GM12878 (cell line): ENCODE measurements around the gene CACHD1. TPM values are rescaled to one million over a fixed set of nuclear protein-coding genes. Genes with fewer than 3 reads are reported as not detected.

Source experiments
- ATAC-seq: fragments of 200-7000 bp; cut with Tn5 transposase; 3 replicates; pipeline ENCODE4 v1.9.1; 2020; ENCODE audit warnings: mild to moderate bottlenecking, moderate library complexity
- BruUV-seq: library from RNA; stranded (reverse); fragments of 400-500 nt; replicated peaks from 2 replicates; lab custom pipeline; 2021; lab: Mats Ljungman, UMichigan
- CTCF ChIA-PET: fragments of 300-600 bp; sonication (Branson Sonifier 250); formaldehyde crosslinking; extraction: SDS; loops from one replicate; lab custom pipeline; 2021; ENCODE audit warnings: inconsistent platforms; lab: Yijun Ruan, JAX
- POLR2A ChIA-PET: fragments of 350-600 bp; formaldehyde crosslinking; extraction: SDS; loops from one replicate; lab custom pipeline; 2021; ENCODE audit warnings: inconsistent platforms; lab: Charles Lee
- RAD21 ChIA-PET: fragments of 300-600 bp; sonication (Branson Sonifier 250); formaldehyde crosslinking; loops from one replicate; lab custom pipeline; 2023; ENCODE audit warnings: antibody characterized with exemption; ENCODE audit not compliant: unreplicated experiment; lab: Charles Lee
- SMC1A ChIA-PET: fragments of 300-600 bp; sonication (Branson Sonifier 250); formaldehyde crosslinking; loops from one replicate; lab custom pipeline; 2023; ENCODE audit not compliant: unreplicated experiment, uncharacterized antibody; lab: Charles Lee
- DNase-seq: peaks from one replicate; pipeline ENCODE4 v3.0.0-alpha.2; 2011; ENCODE audit warnings: low read depth, low spot score
- FAIRE-seq: peaks from 3 replicates; lab custom pipeline; 2011; peaks lifted over from hg19 to GRCh38; lab: Jason Lieb, UNC
- H2AFZ ChIP-seq: 2 replicates; pipeline ENCODE4 v1.6.0; 2011; ENCODE audit warnings: low read depth, low read length, control low read depth; ENCODE audit not compliant: control insufficient read depth
- H3K27ac ChIP-seq: 2 replicates; pipeline ENCODE4 v1.5.1; 2011; ENCODE audit warnings: control low read depth; ENCODE audit not compliant: control insufficient read depth, insufficient read depth
- H3K27me3 ChIP-seq, 2 experiments: replicated peaks in 1 of 2; 2 replicates each; pipeline versions ENCODE4 v1.6.0 to v1.6.1; 2011; ENCODE audit warnings: low read length in 1 of 2; ENCODE audit not compliant: control insufficient read depth in 2 of 2, insufficient read depth in 2 of 2
- H3K36me3 ChIP-seq, 2 experiments: 2 replicates each; pipeline ENCODE4 v1.5.1; 2011; ENCODE audit warnings: low read length in 1 of 2; ENCODE audit not compliant: control insufficient read depth in 2 of 2, insufficient read depth in 2 of 2
- H3K4me1 ChIP-seq: 2 replicates; pipeline ENCODE4 v1.6.1; 2011; ENCODE audit warnings: mild to moderate bottlenecking, low read length, moderate library complexity, mixed read lengths; ENCODE audit not compliant: control insufficient read depth, insufficient read depth
- H3K4me2 ChIP-seq: 2 replicates; pipeline ENCODE4 v1.6.0; 2011; ENCODE audit warnings: control low read depth; ENCODE audit not compliant: control insufficient read depth, insufficient read depth
- H3K4me3 ChIP-seq: fragments of 200-600 bp; sonication (generic); 2 replicates; pipeline ENCODE4 v1.5.1; 2016
- H3K79me2 ChIP-seq: 2 replicates; pipeline ENCODE4 v1.6.0; 2011; ENCODE audit warnings: low read length; ENCODE audit not compliant: control insufficient read depth, insufficient read depth
- H3K9ac ChIP-seq: 2 replicates; pipeline ENCODE4 v1.8.0; 2011; ENCODE audit warnings: low read length, control low read depth, mixed read lengths; ENCODE audit not compliant: control insufficient read depth, insufficient read depth
- H3K9me3 ChIP-seq: replicated peaks from 3 replicates; pipeline ENCODE4 v1.5.1; 2011; ENCODE audit warnings: mild to moderate bottlenecking, low read length; ENCODE audit not compliant: control insufficient read depth, insufficient read depth
- H4K20me1 ChIP-seq: 2 replicates; pipeline ENCODE4 v1.6.0; 2011; ENCODE audit not compliant: control insufficient read depth, insufficient read depth
- BACH1 ChIP-seq: fragments of 450-650 bp; IDR thresholded peaks from 2 replicates; pipeline ENCODE4 v1.6.1; 2017; ENCODE audit warnings: mild to moderate bottlenecking, borderline replicate concordance
- POLR2AphosphoS2 ChIP-seq: IDR thresholded peaks from 2 replicates; pipeline ENCODE4 v1.6.1; 2011; ENCODE audit warnings: low read depth, mild to moderate bottlenecking, low read length, improper control_type of control experiment, moderate library complexity
- SIN3A ChIP-seq: IDR thresholded peaks from 2 replicates; pipeline ENCODE4 v1.6.1; 2012; ENCODE audit warnings: low read depth, low read length, improper control_type of control experiment
- WGBS: methylation state at CpG from one replicate; pipeline ENCODE4 v1.1.6; 2016; ENCODE audit warnings: low lambda C conversion rate; ENCODE audit not compliant: insufficient replicate concordance, insufficient coverage; ENCODE audit errors: missing lambda C conversion rate; 5-methylcytosine and 5-hydroxymethylcytosine counted together
- in situ Hi-C: fragments of 300-500 bp; cut with MboI; formaldehyde crosslinking; loops from 9 replicates; pipeline ENCODE4 v1.14.3; 2018; ENCODE audit warnings: mixed read lengths
- intact Hi-C: fragments of 100-400 bp; cut with micrococcal nuclease; formaldehyde crosslinking; loops from one replicate; pipeline ENCODE4 v1.14.2; 2022; ENCODE audit not compliant: unreplicated experiment
- polyA plus RNA-seq, 11 experiments: library from polyadenylated mRNA; depleted of rRNA in 4 of 11; unstranded in 6 of 11; stranded (reverse) in 5 of 11; fragments of >200 nt; fragmentation: Nextera tagmentation in 4 of 11; fragmentation: Illumina TruSeq in 1 of 11; extraction: Ambion mirVana in 4 of 11; extraction: Trizol in 1 of 11; gene quantifications; 1 replicate in 1 of 11; 2 replicates in 10 of 11; pipeline versions ENCODE4 v1.2.1 to v1.2.3, GENCODE V29; 2011 to 2016; ENCODE audit warnings: inconsistent platforms in 2 of 11, missing spikeins in 2 of 11, low read depth in 1 of 11
- total RNA-seq, 4 experiments: library from RNA; depleted of rRNA in 3 of 4; stranded (reverse); fragments of >200 nt in 3 of 4; fragmentation: Illumina TruSeq in 1 of 4; extraction: Trizol in 1 of 4; gene quantifications; 2 replicates each; pipeline versions ENCODE4 v1.2.1 to v1.2.3, GENCODE V29; 2013 to 2021
- TF ChIP-seq, protein P1 (sequence below): fragments of 450-650 bp; IDR thresholded peaks from 2 replicates; pipeline ENCODE4 v1.6.1; 2017; ENCODE audit warnings: mild to moderate bottlenecking, moderate library complexity

CACHD1 gene
- total and polyA plus RNA-seq, 10 of the 15 experiments (the other 5 are each of a cell fraction or from before 2014, with no cell fraction given) = 0.03 TPM; not detected in 9

DNA sequence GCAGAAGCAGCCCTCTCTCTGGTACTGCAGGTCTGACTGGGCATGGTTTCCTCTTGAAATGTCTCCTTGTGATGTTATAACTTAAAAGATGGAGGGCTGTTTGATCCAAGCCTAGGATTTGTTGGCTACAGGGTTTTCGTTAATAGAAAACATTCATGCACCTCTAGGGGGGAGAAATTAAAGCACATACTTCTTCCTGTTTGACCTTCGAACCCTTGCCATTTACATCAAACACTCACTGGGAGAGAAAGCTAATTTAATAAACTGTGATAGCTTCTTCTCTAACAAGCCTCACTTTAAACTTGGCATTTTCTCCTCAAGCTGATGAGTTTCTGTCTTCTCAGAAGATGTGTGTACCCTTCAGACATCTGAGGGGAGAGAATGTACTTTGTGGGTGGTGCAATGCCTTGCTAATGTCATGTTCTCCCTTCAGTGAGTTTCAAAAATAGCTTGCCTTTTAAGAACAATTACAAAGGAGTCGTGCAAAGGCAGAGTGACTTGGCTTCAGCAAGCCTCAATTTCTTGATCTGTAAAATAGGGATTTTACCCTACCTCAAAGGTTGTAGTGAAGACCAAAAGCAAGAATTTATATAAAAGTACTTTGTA is 20.4 kb downstream of the CACHD1 start:
- Histone ChIP-seq H3K79me2 (no peaks in the 10 kb centered on the region), H3K27ac (no peak overlapping the region), H3K9ac (no peak overlapping the region), H3K36me3 (no peaks in the 10 kb centered on the region), H3K4me2 (no peak overlapping the region), H3K27me3 (no peaks in the 10 kb centered on the region), H4K20me1 (no peaks in the 10 kb centered on the region), H3K9me3 (no peaks in the 10 kb centered on the region), H2AFZ (no peak overlapping the region), H3K4me1 (no peaks in the 10 kb centered on the region), H3K4me3 (no peak overlapping the region)
- SMC1A ChIA-PET = no interaction called here
- WGBS = 2% methylated on average over 3 of the region's 3 CpGs
- FAIRE-seq (no peak), ATAC-seq (no peak), DNase-seq (no peak)
- POLR2A ChIA-PET = no interaction called here
- in situ Hi-C loops (no loop called here), intact Hi-C loops (no loop called here)
- RAD21 ChIA-PET = no interaction called here
- no TSS peak for BruUV-seq
- TF ChIP-seq SIN3A (no peak), BACH1 (no peak), POLR2AphosphoS2 (no peak)
- TF ChIP-seq, protein P1, sequence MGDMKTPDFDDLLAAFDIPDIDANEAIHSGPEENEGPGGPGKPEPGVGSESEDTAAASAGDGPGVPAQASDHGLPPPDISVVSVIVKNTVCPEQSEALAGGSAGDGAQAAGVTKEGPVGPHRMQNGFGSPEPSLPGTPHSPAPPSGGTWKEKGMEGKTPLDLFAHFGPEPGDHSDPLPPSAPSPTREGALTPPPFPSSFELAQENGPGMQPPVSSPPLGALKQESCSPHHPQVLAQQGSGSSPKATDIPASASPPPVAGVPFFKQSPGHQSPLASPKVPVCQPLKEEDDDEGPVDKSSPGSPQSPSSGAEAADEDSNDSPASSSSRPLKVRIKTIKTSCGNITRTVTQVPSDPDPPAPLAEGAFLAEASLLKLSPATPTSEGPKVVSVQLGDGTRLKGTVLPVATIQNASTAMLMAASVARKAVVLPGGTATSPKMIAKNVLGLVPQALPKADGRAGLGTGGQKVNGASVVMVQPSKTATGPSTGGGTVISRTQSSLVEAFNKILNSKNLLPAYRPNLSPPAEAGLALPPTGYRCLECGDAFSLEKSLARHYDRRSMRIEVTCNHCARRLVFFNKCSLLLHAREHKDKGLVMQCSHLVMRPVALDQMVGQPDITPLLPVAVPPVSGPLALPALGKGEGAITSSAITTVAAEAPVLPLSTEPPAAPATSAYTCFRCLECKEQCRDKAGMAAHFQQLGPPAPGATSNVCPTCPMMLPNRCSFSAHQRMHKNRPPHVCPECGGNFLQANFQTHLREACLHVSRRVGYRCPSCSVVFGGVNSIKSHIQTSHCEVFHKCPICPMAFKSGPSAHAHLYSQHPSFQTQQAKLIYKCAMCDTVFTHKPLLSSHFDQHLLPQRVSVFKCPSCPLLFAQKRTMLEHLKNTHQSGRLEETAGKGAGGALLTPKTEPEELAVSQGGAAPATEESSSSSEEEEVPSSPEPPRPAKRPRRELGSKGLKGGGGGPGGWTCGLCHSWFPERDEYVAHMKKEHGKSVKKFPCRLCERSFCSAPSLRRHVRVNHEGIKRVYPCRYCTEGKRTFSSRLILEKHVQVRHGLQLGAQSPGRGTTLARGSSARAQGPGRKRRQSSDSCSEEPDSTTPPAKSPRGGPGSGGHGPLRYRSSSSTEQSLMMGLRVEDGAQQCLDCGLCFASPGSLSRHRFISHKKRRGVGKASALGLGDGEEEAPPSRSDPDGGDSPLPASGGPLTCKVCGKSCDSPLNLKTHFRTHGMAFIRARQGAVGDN = no peak
- CTCF ChIA-PET = no interaction called here
